ENCODE data around the gene CHST3.

Gene CHST3

GRCh38 chr10:72025400-72025799 lies 61.2 kb downstream of the CHST3 start:
- H3K4me3 ChIP-seq (ENCODE audit: control insufficient read depth, low read depth, low read length): no peak overlapping the region
- no peak for DNase-seq (ENCODE audit: low read depth)
- no peak for TF ChIP-seq CTCF (IDR thresholded peaks at IDR 0.05; ENCODE audit: control insufficient read depth, insufficient read depth, low read depth, low read length, missing control alignments)

GRCh38 chr10:72025832-72026231 lies 61.6 kb downstream of the CHST3 start:
- no peak for TF ChIP-seq CTCF (IDR thresholded peaks at IDR 0.05; ENCODE audit: control insufficient read depth, insufficient read depth, low read depth, low read length, missing control alignments)
- H3K4me3 ChIP-seq (ENCODE audit: control insufficient read depth, low read depth, low read length): no peak overlapping the region
- no peak for DNase-seq (ENCODE audit: low read depth)

- H3K4me3 ChIP-seq (ENCODE audit: control insufficient read depth, low read depth, low read length): no peak overlapping the region
- no peak for TF ChIP-seq CTCF (IDR thresholded peaks at IDR 0.05; ENCODE audit: control insufficient read depth, insufficient read depth, low read depth, low read length, missing control alignments)
- no peak for DNase-seq (ENCODE audit: low read depth)
Measured at GRCh38 chr10:72026278-72027111, 62.3 kb downstream of the CHST3 start.

GRCh38 chr10:72027498-72027897 lies 63.3 kb downstream of the CHST3 start:
- no peak for DNase-seq (ENCODE audit: low read depth)
- no peak for TF ChIP-seq CTCF (IDR thresholded peaks at IDR 0.05; ENCODE audit: control insufficient read depth, insufficient read depth, low read depth, low read length, missing control alignments)
- no peak overlapping the region for H3K4me3 ChIP-seq (ENCODE audit: control insufficient read depth, low read depth, low read length)

- no peak overlapping the region for H3K4me3 ChIP-seq (ENCODE audit: control insufficient read depth, low read depth, low read length)
- no peak for DNase-seq (ENCODE audit: low read depth)
- no peak for TF ChIP-seq CTCF (IDR thresholded peaks at IDR 0.05; ENCODE audit: control insufficient read depth, insufficient read depth, low read depth, low read length, missing control alignments)
Measured at GRCh38 chr10:72029414-72029813, 65.2 kb downstream of the CHST3 start.

- no peak overlapping the region for H3K4me3 ChIP-seq (ENCODE audit: control insufficient read depth, low read depth, low read length)
- DNase-seq (ENCODE audit: low read depth): no peak
- TF ChIP-seq CTCF (IDR thresholded peaks at IDR 0.05; ENCODE audit: control insufficient read depth, insufficient read depth, low read depth, low read length, missing control alignments): no peak
Measured at GRCh38 chr10:72030762-72031543, 66.8 kb downstream of the CHST3 start.

Data from AG09309 (cell line).